Type B pancreatic cell (in vitro differentiated cells): ENCODE results near the gene PLK2. TPM values are rescaled to one million over a fixed set of nuclear protein-coding genes. Genes with fewer than 3 reads are reported as not detected.

ENCODE experiments used
- DNase-seq: peaks from one replicate; pipeline ENCODE4 v3.0.0; 2021; ENCODE audit warnings: mixed read lengths; ENCODE audit not compliant: unreplicated experiment; ENCODE audit errors: extremely low spot score
- H3K27ac Mint-ChIP-seq: 2 replicates; pipeline ENCODE4 v1.8.0; 2021; ENCODE audit warnings: mild to moderate bottlenecking, mixed read lengths
- H3K27me3 Mint-ChIP-seq: 2 replicates; pipeline ENCODE4 v1.8.0; 2021; ENCODE audit warnings: mixed read lengths
- H3K36me3 Mint-ChIP-seq: 2 replicates; pipeline ENCODE4 v1.8.0; 2021; ENCODE audit warnings: mixed read lengths
- H3K4me1 Mint-ChIP-seq: one replicate; pipeline ENCODE4 v1.8.0; 2021; ENCODE audit warnings: mixed read lengths; ENCODE audit not compliant: unreplicated experiment
- H3K4me3 Mint-ChIP-seq: 2 replicates; pipeline ENCODE4 v1.8.0; 2021; ENCODE audit warnings: mild to moderate bottlenecking, mixed read lengths
- H3K9me3 Mint-ChIP-seq: 2 replicates; pipeline ENCODE4 v1.8.0; 2021; ENCODE audit warnings: mixed read lengths
- total RNA-seq: library from RNA; stranded (reverse); gene quantifications from 2 replicates; pipeline ENCODE4 v1.2.1, GENCODE V29; 2021; ENCODE audit warnings: low replicate concordance
- TF ChIP-seq, protein P1 (sequence below): fragments of 200-600 bp; sonication (generic); conservative IDR thresholded peaks from 2 replicates; pipeline ENCODE4 v1.5.0; 2021; ENCODE audit warnings: antibody characterized with exemption, mild to moderate bottlenecking

PLK2 gene
- total RNA-seq, 1 donor from 2014 or later: 307 TPM

DNA sequence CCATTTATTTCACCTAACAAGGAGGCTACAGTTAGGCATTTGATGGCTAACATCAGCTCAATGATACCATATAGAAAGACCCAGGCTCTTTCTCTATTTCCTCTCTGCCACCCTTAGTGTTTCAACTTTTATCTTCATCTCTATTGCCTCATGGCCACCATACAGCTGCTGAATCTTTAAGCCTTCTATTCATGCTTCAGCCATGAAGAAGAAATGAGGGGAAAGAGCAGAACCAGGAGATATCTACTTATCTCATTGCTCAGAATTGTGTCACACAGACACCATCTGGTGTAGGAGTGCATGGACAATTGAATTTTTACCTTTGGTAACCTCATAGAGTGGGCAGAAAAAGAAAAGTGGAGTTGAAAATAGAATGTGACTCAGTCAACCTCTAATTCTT, 38.0 kb upstream of the PLK2 start:
- Mint-ChIP-seq H3K27me3 (no peaks in the 10 kb centered on the region), H3K4me1 (no peaks in the 10 kb centered on the region), H3K4me3 (no peak overlapping the region), H3K36me3 (no peaks in the 10 kb centered on the region), H3K27ac (no peak overlapping the region), H3K9me3 (no peaks in the 10 kb centered on the region)
- TF ChIP-seq, protein P1, sequence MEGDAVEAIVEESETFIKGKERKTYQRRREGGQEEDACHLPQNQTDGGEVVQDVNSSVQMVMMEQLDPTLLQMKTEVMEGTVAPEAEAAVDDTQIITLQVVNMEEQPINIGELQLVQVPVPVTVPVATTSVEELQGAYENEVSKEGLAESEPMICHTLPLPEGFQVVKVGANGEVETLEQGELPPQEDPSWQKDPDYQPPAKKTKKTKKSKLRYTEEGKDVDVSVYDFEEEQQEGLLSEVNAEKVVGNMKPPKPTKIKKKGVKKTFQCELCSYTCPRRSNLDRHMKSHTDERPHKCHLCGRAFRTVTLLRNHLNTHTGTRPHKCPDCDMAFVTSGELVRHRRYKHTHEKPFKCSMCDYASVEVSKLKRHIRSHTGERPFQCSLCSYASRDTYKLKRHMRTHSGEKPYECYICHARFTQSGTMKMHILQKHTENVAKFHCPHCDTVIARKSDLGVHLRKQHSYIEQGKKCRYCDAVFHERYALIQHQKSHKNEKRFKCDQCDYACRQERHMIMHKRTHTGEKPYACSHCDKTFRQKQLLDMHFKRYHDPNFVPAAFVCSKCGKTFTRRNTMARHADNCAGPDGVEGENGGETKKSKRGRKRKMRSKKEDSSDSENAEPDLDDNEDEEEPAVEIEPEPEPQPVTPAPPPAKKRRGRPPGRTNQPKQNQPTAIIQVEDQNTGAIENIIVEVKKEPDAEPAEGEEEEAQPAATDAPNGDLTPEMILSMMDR: no peak
- DNase-seq: no peak

DNA sequence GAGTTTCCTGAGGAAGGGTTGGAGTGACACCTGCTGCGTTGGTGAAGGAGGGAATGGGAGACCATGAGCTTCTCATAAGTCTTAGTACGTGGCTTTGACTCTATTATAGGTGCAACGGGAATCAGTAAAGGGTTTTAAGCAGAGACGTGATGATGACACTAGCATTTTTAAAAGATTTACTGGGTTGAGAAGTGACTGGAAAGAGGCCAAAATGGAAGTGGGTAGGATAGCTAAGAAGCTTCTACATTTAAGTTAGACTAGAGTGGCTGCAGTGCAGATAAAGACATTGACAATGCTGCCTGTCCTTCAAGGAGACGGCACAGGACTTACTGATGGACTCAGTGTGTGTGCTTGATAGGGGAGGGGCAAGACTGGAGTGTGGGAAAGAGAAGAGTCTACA, 37.5 kb upstream of the PLK2 start:
- Mint-ChIP-seq H3K4me3 (no peak overlapping the region), H3K27me3 (no peaks in the 10 kb centered on the region), H3K4me1 (no peaks in the 10 kb centered on the region), H3K27ac (no peak overlapping the region), H3K36me3 (no peaks in the 10 kb centered on the region), H3K9me3 (no peaks in the 10 kb centered on the region)
- no peak for DNase-seq
- TF ChIP-seq, protein P1: no peak

DNA sequence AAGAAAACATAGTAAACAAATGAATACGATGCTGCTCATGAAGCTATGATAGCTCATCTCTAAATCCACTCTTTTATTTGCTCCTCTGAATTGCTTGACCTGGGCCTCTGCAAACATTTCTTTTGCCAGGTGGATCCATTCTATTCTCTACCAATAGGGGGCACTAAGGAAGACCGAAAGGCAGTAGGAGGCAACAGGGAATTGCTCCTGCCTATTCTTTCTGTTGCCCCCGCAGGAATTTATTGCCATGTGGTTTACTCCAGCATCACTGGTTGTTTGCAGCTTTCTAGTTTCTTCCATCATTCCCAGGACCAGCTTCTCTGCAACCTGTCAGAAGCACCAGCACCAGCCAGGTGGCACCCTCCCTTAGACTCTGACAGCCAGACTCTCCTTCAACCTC, 36.6 kb upstream of the PLK2 start:
- Mint-ChIP-seq H3K4me1 (no peaks in the 10 kb centered on the region), H3K27ac (no peak overlapping the region), H3K4me3 (no peak overlapping the region), H3K9me3 (no peaks in the 10 kb centered on the region), H3K27me3 (no peaks in the 10 kb centered on the region), H3K36me3 (no peaks in the 10 kb centered on the region)
- TF ChIP-seq, protein P1: peak; percentile 52
- no peak for DNase-seq

DNA sequence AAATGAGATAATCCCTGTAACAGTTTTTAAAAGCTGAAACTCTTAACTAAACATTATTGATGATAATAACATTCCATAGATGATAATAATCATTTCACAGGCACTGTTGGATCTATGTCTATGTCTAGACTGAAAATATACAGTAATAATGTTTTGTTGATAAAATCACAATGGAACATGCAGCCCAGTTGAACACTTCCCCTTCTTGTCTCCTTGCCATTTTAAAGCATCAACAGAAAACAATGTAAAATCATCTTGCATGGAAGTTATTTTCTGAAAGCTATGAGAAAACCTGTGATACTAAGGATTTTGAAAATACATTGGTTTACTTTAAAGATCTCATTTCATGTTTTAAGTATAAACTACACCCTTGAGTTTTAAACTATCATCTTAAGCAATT, 33.3 kb upstream of the PLK2 start:
- no peak overlapping the region for H3K27ac Mint-ChIP-seq
- TF ChIP-seq, protein P1: no peak
- no peaks in the 10 kb centered on the region for H3K9me3 Mint-ChIP-seq
- no peaks in the 10 kb centered on the region for H3K4me1 Mint-ChIP-seq
- H3K36me3 Mint-ChIP-seq: no peaks in the 10 kb centered on the region
- H3K27me3 Mint-ChIP-seq: peaks cover 7% of the 10 kb centered on the region
- no peak overlapping the region for H3K4me3 Mint-ChIP-seq
- DNase-seq: no peak

DNA sequence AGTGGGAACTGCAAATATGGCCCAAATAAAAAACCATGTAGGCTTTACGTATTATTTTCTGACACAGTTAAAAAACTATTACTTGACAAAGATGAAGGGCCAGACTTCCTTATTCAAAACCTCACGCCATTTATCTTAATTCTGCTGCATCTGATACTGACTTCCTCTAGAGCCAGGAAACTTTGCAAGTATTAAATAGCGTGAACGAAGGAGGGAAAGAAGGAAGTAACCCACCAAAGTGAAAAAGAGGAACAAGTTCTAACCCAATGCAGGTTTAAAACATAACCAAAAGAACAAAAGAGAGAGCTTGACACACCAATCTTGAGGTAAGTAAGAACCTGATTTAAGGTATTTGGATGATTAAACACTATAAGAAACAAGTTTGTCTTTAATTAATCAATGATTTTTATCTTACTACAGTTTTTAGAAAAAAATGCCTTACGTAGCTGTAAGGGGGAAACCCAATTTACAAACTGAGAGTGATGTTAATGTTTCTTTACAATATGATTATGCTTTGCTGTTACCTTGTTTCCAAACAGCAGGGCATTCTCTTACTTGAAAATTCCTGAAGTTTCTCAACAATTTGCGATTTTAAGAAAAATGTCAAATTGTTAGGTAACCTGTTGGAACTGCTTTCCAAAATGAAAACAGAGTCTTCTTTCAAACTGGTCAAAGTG, 31.5 kb upstream of the PLK2 start, which contains the start of gene GAPT:
GAPT (plus strand) TSS at position 220 of the 677 bp plus-strand sequence. CDS start 3,102 bp downstream, outside the sequence.
- Mint-ChIP-seq H3K4me3 (no peak within 1 kb of the TSS), H3K36me3 (no peaks in the 10 kb centered on the region), H3K9me3 (no peaks in the 10 kb centered on the region), H3K4me1 (no peaks in the 10 kb centered on the region), H3K27me3 (peaks cover 7% of the 10 kb centered on the region), H3K27ac (no peak within 1 kb of the TSS)
- DNase-seq: no peak
- TF ChIP-seq, protein P1: no peak
